LNCaP clone FGC (cell line): ENCODE data around the gene DDX51.
"Not testable (repeated sequence)": the region's sequence is repeated elsewhere in the genome, so short reads cannot be mapped to it uniquely, and the experiment has no call there.

Source experiments
- DNase-seq: peaks from one replicate; pipeline ENCODE4 v3.0.0-alpha.2; 2011; ENCODE audit warnings: low read depth
- H3K4me3 ChIP-seq: 2 replicates; pipeline ENCODE4 v1.5.1; 2011; ENCODE audit warnings: mild to moderate bottlenecking, low read depth, low read length, control low read depth
- TF ChIP-seq, protein P1 (sequence below): IDR thresholded peaks from 2 replicates; pipeline ENCODE4 v1.5.1; 2012; ENCODE audit warnings: mild to moderate bottlenecking; ENCODE audit not compliant: control insufficient read depth, insufficient read depth; ENCODE audit errors: extremely low read depth

Gene DDX51

DNA sequence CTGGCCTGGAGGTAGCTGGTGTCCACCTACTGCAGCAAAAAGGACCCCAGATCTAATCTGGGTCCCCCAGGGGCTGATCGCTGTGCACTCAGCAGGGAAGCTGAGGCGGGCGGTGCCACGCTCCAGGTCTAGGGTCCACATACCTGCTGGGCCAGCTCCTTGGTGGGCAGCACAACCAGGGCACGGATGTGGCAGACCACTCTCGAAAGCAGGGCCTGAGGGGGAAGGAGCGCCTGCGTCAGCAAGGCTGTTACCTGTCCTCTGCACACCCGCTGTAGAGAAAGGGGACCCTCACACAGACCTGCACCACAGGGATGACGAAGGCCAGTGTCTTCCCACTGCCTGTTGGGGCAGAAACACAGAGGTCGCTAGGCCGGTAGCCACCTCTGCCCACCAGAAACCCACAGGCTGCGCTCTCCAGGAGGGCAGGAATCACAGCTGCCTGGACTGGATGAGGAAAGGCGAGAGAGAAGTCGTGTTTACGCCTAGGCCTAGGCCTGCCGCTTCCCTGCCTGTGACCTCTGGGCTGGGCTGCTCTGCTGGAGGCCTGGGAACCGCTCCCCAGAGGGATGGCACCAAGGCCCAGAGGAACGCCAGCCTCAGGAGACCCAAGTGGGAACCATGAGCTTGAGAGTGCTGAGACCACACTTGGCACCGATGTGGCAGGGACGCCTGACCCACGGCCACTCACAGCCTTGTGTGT, 2.0 kb downstream of the DDX51 start:
- H3K4me3 ChIP-seq = no peak overlapping the region; the same call in 1 of the 2 replicates
- no peak for DNase-seq
- TF ChIP-seq, protein P1, sequence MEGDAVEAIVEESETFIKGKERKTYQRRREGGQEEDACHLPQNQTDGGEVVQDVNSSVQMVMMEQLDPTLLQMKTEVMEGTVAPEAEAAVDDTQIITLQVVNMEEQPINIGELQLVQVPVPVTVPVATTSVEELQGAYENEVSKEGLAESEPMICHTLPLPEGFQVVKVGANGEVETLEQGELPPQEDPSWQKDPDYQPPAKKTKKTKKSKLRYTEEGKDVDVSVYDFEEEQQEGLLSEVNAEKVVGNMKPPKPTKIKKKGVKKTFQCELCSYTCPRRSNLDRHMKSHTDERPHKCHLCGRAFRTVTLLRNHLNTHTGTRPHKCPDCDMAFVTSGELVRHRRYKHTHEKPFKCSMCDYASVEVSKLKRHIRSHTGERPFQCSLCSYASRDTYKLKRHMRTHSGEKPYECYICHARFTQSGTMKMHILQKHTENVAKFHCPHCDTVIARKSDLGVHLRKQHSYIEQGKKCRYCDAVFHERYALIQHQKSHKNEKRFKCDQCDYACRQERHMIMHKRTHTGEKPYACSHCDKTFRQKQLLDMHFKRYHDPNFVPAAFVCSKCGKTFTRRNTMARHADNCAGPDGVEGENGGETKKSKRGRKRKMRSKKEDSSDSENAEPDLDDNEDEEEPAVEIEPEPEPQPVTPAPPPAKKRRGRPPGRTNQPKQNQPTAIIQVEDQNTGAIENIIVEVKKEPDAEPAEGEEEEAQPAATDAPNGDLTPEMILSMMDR = no peak

DNA sequence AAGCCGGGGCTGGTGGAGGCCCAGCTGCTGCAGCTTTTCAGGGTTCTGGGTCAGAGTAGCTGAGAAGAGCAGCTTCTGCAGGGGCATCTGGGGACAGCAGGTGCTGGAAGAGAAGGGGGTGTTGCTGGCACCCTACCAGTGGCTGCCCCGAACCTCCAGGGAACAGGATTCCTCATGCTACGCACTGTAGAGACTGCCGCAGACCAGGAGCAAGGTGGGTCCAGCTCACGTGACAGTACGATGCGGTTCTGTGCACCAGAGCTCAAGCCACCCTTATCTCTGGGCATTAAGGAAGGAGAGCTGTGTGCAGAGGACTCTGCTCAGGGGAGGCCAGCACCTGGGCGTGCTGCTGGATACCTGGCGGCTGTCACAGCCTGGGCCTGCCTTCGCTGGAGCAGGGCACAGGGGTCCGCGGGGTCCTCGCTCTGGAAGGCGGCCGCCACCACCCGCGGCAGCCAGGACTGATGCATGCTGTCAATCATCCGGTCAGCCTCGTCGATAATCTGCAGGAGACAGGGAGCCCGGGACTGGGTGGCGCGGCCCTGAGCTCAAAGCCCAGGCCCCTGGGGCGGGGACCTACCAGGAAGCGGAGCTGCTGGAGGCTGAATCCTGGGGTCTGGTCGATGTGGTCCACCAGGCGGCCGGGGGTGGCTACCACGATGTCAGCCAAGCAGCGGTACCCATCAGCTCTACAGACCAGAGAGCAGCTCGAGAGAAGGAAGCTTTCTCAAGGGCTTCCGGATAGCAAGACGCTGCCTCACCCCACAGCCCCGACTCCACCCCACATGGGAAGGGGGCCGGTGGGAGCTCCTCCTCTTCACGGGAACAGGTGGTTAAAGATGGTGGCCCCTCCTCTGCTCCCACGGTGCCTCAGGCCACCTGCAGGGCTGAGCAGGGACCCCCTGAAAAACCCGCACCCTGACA, 2.9 kb downstream of the DDX51 start:
- TF ChIP-seq, protein P1 = no peak
- H3K4me3 ChIP-seq = no peak overlapping the region
- DNase-seq = no peak

DNA sequence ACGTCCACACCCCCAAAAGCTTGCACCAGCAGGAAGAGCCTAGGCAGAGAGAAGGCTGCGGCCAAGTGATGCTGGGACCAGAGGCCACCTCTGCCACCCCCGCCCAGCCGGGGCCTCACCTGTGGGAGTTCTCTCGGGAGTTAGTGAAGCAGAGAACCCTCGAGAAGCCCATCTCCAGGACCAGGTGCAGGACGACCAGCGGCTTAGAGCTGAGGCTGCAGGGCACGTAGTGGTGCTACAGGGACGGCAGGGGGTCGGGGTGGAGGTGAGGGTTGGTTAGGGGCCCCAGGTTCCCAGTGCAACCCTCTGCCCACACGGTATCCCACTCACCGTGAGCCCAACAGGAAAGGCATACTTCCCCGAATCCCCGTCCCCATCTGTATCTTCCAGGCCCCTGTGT, 3.6 kb downstream of the DDX51 start:
- H3K4me3 ChIP-seq = no peak overlapping the region
- DNase-seq = no peak
- TF ChIP-seq, protein P1 = no peak

DNA sequence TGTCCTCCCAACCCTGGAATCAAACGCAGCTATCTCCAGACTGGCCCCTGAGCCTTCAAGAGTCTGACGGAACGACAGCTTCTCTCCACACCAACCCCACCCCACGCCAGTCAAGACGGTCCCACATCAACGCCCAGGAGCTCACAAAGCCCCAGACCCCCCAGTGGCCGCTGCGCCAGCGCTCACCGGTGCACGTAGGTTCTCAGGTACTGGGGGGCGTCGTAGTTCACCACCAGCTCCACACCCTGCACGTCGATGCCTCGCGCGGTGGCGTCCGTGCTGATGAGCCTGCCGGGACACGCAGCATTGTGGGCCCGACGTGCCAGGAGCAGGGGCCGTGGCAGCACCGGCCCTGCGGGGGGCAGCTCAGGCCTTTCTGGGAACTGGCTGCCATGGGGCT, 4.2 kb downstream of the DDX51 start:
- DNase-seq = no peak
- no peak overlapping the region for H3K4me3 ChIP-seq
- TF ChIP-seq, protein P1 = no peak

DNA sequence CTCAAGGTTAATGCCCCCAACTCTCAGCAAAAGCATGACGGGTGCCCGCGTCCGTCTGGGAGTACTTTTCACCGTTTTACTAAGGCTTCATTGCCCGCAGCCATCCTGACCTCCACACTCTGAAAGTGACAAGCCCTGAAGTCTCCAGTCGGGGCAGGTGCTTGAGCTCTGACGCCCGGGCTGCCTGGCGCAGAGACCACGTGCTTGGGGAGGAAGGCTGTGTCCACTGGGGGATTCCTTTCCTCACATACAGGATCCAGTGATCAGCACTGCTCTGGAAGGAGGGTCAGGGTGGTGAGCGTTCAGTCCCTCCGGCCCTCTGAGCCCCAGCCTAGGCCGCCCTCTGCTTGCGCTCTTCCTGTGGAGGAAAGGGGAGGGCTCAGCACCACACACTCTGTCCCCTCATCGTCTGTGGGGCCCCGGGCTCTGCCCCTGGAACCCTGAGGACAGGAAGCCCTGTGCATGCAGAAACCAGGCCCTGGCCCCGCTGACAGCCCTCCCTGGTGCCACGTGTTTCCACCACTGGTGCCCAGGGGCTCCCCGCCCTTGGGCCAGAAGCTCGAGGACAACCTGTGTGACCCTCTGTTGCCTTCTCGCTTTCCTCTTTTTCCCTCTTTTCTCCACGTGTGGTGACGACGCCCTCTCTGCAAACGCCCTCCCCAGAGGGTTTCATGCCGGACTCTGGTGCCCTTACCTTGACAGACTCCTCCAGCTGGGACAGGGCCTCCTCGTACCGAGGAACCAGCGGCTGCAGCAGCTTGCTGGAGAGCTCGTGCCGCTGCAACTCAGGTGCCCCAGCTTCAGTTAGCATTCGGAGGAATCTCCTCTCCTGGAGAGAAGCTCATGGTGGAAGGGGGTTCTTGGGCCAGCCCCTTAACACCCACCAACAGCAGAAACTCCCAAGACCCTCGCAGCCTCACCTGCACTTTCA, 4.9 kb downstream of the DDX51 start:
- TF ChIP-seq, protein P1 = no peak
- no peak overlapping the region for H3K4me3 ChIP-seq
- no peak for DNase-seq

DNA sequence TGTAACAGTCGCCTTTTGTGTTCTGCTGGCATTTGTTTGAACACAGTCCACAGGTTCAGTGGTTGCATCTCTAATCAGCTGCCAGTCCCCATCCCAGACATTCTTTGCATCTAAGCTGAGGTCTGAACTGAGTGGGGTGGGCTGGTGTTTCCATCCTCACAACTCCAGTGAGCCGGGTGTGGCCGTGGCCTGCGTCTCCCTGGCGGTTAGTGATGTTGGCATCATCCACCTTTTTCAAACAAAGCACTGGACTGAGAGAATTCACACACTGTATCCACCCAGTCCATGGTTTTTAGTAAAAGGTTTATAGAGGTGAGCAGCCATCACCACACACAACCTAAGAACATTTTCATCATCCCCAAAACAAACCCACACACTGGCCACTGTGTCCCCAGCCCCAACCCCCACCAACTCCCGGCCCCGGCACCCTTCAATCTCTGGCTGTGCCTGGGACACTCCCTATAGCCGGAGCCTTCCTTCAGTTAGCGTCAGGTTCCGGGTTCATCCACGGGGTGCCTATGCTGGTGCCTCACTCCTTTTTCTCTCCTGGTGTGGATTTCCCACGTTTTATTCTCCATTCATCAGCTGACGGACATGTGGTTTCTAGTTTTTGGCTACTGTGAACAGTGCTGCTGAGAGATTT, 6.5 kb downstream of the DDX51 start:
- TF ChIP-seq, protein P1 = no peak
- H3K4me3 ChIP-seq = no peak overlapping the region
- no peak for DNase-seq

DNA sequence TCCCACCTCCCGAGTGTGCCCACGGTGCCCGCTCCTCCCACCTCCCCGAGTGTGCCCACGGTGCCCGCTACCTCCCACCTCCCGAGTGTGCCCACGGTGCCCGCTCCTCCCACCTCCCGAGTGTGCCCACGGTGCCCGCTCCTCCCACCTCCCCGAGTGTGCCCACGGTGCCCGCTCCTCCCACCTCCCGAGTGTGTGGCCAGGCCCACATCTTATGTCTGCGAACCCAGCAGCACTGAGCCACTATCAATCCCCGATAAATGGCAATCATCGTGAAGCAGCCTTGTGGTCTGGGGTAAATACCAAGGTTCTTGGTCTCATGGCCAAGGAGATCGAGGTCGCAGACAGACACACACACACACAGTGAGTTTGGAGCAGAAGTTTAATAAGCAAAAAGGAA, 7.9 kb downstream of the DDX51 start:
- not testable (repeated sequence) for DNase-seq, H3K4me3 ChIP-seq

DNA sequence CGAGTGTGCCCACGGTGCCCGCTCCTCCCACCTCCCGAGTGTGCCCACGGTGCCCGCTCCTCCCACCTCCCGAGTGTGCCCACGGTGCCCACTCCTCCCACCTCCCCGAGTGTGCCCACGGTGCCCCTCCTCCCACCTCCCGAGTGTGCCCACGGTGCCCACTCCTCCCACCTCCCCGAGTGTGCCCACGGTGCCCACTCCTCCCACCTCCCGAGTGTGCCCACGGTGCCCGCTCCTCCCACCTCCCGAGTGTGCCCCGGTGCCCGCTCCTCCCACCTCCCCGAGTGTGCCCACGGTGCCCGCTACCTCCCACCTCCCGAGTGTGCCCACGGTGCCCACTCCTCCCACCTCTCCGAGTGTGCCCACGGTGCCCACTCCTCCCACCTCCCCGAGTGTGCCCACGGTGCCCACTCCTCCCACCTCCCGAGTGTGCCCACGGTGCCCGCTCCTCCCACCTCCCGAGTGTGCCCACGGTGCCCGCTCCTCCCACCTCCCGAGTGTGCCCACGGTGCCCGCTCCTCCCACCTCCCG, 9.4 kb downstream of the DDX51 start:
- H3K4me3 ChIP-seq, DNase-seq: not testable (repeated sequence)
